Epidermal melanocyte (primary cell): ENCODE measurements around the gene ADAM12.

Source experiments
- DNase-seq: peaks from one replicate; pipeline ENCODE4 v3.0.0; 2011; ENCODE audit warnings: low spot score; ENCODE audit not compliant: insufficient read length

The ADAM12 gene

DNA sequence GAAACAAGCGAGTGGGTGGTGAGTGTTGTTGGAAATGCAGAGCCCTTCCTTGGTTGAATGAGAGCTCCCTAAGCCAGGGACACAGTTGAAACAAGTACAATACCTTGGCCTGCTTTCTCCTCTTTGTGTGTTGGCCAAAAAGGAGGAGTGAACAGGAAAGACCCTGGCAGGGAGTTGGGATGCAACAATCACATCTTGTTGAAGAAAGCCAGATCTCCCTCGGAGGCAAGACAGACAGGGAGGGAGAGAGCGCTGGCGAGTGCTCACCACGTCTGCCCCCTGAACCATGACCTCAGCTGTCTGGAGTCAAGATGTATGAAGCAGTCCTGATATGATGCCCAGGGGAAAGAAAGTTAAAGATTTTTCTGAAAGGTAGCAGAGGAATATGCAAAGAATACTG is 66.8 kb downstream of the ADAM12 start:
- no peak for DNase-seq

DNA sequence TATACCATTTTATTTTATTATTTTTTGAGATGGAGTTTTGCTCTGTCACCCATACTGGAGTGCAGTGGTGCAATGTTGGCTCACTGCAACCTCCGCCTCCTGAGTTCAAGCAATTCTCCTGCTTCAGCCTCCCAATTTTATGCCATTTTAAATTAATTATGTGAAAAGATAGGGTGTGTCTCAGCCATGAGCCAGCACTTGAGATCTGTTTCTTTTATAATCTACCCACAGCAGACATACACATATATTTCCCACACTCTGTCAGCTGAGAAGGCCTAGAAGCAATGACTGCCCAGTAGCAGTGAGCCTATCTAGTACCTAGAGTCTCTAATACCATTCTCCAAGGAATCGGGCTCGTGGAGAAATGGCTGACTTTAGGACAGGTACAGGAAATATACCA is 70.5 kb downstream of the ADAM12 start:
- DNase-seq: no peak

DNA sequence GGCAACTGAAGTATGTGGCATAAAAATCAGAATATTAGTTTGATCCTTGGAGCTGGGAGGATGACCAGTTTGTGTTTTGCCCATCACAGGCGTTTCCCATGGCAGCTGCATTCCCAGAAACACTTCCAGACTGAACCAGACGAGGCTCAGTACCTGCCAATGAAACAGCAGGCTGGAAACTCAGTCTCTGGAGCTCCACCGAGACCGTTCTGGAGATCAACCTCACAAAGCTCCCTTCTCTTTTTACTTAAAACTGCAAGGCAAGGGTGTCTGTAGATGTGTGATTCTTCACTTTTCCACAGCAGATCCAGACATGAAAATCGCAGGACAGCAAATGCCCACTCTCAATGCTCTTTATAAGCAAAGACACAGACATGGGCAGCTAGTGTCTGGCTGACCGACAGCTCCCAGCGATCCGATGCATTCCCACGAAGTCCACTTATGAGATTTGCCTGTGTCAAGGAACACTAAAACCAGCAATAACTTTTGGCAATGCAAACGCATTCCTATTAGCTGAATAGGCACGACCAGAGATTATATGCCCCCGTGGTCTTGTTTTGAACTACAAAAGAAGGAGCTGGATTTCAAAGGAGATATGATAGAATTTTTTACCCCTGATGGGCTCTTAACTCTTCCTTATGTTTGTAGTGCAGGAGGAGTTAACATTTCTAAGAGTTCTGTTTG is 72.6 kb downstream of the ADAM12 start:
- no peak for DNase-seq

DNA sequence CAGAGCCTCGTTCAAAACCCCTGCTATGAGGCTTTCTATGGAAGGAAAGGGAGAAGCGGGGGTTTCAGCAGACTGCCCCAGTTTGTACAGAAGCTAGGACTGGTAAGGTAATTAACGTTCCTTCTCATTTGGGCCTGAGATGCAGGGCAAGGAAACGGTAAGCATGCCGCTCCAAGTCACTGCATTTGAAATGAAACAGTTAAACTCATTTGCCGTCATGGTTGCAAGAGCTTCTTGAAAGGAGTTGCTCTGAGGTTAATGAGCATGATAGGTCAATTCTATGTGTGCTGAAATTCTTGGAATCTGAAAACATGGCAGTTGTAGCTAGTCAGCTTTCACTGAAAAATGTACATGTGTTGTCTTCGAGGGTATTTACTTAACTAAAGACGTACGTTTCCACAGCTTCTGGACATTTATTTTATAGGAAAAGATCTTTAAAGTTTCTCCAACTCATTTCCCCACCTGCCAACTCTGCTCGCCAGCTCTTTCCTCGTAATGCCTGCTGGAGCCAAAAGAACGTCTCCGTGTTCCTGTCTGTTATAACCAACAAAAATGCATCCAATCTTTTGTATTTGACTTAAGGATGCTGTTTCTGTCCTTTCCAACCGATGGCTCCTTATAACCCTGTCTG is 73.3 kb downstream of the ADAM12 start:
- DNase-seq: no peak

DNA sequence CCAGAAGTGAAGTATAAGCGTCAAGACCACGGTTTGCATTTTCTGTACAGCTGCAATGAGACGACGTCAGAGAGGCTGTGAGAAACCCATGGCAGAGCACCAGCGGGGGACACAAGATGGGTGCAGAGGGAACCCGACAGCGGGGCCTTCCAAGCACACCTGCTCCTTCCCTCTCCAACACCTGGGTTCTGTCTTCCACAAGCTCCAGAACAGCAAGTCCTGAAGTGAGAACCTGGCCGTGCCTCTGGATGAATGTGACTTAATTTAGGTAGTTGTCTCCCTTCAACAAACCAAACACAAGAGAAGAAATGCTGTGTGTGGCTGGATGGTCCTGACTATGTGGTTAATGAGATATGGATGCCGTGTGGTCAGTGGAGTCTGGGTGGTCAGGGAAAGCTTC is 76.1 kb downstream of the ADAM12 start:
- no peak for DNase-seq

DNA sequence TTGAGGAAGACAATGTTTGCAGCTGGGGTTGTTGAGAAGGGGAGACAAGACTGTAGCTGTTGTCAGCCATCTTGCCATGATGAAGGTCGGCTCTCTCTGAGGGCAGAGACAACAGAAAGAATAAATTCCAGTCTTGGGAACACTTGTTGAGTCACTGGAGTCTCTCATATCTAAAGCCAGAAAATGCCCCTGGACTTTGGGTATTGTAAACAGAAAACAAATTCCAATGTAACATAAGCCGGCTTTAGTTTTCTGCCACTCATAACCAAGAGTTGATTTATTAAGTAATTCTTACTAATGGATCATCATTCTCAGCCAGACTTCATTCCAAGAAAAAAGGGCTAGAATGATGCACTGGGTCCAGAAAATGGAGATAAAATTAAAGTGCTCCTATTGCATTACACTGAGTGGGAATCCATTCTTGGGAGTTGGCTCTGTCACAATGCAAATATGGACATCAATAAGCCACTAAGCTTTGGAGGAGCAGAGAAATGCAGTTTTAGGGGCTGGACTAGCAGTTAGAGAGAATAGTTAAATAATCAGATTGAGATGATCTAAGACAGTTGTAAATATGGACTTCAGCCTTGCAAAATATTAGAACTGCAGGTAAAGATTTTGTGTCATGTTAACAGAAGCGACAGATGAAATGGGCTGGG is 78.9 kb downstream of the ADAM12 start:
- no peak for DNase-seq

DNA sequence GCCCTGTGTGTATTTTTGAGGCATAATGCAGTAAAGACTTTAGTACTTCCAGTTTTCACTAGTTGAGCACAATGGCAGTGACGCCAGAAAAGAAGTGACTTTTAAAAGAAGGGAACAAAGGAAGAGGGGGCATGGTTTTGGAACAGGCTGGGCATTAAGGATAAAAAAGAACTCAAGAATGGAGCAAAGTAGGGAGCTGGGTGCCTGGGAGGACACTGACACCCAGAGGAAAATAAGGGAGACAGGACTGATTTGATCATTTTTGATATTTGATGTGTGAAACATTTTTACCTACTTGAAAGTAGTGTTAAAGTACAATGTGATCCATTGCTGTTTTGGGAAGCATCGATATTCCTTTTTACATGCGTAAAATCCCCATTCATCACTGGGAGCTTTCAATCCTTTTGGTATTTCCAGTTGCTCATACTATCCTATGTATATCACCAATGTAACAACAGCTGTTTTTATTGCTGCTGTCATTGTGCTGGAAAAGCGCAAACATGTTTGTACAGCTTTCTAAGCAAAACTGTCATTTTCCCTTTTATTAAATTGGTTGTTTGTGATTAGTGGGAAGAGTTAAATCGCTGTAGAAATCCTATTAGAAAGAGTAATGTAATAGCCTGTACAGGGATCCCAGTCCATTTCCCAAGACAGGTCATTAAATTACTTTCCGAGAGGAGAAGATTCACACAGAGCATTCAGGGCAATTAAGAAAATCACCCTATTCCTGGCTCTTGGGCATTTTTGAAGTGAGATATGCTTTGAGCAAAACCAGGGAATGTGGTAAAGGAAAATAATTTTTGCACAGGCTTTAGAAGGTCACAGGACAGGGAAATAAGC is 85.2 kb downstream of the ADAM12 start:
- no peak for DNase-seq

DNA sequence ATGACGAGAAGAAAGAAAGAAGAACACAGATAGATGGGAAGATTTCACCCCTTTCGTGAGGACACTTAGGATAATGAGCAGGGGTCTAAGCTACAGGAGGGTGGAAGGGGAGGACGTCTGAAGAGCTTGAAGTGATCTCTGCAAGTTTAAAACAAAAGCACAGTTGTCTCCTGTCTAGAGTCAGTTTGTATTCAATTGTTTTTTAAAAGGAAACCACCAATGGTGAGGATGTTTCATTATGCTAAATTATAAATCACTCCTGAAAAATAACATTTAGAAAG is 85.9 kb downstream of the ADAM12 start:
- DNase-seq: no peak

DNA sequence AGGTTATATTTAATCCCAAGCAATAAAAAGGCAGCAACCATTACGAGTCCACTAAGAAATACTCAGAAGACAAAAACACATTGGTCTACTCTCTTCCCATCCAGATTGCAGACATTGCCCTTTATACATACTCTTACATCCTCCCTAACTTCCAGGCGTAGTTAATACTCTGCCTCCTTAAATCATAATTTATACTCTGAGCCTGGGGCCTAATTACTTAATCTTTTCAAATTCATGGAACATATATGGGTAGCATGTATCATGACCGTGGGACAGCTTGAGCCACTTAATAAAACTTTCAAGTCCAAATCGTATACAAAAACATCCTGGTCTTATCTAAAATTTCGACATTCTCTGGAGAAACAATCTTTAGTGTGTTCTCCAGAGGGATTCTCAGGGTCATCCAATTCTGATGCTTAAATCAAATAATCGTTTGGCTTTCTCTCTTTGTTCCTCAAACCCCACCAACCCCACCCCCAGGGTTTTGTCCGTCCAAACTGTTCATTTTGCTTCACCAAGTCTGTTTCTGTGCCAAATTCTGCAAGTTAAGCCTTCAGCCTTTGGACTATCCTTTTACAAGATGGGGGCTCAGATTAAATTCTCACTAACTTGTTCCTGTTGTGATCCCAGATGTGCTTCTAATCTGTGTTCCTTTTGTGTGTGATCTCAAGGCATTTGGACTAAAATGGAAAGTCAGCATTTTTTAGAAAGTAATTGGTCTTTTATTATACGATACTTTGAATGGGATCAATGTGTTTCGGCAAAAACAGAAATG is 86.4 kb downstream of the ADAM12 start:
- DNase-seq: no peak

DNA sequence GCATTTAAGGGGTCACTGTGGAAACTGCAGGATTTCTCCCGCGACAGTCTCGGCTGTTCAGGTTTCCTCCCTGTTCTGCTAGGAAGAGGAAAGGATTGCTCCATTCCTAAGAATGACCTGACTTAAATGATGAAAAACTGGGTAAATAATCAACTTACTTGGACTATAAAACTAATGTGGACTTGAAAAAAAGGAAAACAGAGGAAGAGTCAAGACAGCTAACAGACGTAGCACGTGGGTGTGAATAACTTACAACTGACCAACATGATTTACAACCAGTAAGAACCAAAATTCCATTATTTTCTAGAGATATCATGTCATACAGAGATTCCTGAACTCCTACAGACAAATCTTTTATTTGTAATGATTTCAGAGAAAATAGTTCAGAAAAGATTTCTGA is 93.8 kb downstream of the ADAM12 start:
- no peak for DNase-seq

DNA sequence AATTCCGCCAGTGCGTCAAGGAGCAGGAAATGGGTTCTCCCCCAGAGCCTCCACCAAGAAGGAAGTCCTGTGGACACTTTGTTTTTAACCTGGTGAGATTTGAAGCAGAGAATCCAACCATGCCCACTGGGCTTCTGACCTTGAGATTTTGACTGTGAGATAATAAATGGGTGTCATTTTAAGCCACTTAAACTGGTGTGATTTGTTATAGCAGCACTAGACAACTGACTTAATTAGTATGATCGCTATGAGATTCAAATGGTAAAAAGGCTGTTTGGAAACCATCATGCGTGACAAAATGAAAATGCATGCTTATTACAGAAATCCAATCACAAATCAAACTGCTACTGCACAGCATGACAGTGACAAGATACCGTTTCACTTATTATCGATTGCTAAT is 98.0 kb downstream of the ADAM12 start:
- no peak for DNase-seq

DNA sequence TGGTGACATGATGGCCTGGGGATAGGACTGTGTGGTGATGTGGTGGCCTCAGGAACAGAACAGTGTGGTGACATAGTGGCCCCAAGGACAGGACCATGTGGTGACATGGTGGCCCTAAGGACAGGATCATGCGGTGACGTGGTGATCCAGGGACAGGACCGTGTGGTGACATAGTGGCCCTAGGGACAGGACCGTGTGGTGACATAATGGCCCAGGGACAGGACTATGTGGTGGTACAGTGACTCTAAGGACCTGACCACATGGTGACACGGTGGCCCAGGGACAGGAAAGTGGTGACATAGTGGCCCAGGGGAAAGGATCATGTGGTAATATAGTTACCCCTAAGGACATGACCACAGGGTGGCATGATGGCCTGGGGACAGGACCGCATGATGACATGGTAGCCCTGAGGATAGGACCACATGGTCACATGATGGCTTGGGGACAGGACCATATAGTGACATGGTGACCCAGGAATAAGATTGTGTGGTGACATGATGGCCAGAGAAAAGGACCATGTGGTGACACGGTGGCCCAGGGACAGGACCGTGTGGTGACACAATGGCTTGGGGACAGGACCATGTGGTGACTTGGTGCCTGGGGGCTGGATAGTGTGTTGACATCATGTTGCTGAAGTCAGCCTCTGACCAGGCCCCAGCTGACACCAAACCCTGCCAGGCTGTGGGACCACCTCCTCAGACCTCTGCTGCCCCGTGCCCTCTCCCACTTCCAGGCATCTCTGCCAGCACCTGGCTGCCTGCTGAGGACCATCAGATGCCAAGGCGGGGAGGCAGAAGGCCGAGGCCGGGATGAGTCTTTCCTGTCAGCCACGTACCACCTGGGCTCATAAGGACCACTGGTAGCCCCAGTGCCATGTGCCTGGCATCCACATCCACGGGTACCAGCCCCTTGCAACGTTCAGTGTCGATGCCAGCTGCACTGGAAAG is 99.5 kb downstream of the ADAM12 start:
- DNase-seq: no peak

DNA sequence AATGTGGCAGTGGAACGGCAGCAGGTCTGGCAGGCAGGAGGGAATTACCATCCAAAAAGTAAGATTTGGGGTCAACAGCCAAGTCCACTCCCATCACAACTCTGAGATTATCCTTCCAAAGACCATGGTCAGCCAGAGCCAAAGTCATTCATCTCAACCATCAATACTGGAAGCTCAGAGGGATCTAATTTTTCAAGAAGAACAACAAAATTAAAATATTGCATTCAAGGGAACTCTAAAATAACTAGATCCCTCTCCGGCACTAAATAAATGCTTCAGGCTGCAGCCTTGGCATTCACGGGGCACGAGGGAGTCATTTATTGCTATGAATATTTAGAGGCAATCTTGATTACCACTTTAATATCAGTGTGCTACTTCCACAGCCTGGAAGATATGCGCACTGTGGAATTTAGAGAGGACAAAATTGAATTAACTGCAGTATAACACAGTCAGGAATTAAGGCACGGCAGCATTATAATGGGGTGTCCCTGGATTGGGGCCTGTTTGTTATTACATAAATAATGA is 102.0 kb downstream of the ADAM12 start:
- DNase-seq: no peak

DNA sequence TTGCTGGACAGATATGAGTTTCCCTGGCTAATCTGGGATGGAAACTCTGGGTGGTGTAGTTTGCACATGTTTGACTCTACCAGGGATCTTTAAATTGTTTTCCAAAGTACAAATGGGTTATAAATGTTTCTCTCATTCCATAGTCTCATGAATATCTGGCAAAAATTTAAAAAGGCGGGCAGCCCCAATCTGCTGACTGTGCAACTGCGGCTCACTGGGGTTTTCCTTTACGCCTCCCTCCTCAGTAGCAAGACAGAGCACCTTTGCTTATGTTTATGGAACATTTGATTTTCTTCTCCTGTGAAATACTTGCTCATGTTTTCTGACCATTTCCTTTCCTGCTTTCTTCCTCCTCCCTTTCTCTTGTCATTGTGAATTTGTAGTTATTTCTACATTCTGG is 105.0 kb downstream of the ADAM12 start:
- DNase-seq: no peak

DNA sequence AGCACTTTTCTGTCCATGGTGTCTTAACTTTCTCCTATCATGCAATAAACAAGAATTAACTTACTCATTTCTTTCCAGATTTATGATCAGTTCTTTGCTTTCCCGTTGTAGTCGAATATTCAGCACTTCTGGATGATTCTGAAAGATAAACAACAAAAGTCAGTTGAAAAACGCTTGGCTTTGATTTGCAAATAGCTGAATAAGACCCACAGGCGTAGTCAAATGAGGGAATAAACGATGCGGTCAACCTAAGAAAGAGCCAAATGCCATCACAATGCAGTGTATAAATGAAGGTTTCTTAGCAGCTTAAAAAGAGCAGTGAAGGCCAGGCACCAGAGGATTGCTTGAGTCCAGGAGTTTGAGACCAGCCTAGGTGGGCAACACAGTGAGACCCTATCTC is 109.4 kb downstream of the ADAM12 start:
- DNase-seq: no peak

DNA sequence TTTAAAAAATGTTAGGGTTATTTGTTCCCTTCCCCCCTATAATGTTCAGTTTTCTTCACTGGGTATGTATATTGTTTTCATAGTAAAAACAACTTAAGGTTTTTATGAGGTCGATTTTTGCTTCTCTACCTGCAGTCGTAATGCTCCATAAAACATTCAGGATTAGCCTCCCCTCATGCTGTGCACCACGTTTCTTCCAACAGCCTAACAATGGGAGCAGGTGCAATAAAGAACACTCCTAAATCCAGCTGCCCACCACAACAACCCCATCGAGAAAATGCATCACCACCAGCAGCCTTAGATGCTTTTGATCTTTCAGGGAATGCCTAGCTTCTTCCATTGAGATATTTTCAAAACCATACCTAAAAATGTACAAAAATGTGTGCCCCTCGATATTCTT is 111.1 kb downstream of the ADAM12 start:
- DNase-seq: no peak

DNA sequence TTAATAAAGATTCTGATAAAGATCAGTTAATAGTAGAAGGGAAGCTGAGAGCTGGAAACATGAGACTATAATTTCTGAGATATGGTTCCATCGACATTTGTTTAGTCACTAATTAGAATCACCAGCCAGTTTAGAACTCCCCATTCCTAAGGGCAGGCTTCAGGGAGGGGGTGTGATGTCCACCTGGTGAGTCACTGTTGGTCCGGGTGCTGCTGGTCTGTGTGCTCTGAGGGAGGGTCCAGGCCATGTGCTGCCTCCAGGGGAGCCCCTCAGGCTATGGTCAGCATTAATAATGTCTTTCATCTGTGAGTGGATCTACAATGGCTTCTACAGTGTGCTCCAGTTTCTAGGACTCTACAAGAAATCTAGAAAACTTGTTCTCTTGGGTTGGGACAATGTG is 115.8 kb downstream of the ADAM12 start:
- DNase-seq: no peak

DNA sequence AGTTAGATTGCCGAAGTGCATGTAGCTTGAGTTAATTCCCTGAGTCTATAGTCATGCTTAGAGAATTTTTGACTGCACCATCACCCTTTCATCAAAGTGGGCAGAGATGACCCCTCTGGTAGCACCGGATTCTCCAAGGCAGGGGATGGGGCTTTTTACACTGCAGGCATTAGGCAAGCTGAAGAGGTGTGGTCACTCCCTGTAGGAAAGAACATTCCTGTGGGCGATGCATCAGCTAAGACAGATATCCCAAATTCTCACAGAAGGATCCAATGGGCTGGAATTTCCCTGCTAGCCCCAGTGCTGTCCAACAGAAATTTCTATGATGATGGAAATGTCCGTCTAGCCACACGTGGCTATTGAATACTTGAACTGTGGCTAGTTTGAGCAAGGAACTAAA is 118.2 kb downstream of the ADAM12 start:
- DNase-seq: no peak

DNA sequence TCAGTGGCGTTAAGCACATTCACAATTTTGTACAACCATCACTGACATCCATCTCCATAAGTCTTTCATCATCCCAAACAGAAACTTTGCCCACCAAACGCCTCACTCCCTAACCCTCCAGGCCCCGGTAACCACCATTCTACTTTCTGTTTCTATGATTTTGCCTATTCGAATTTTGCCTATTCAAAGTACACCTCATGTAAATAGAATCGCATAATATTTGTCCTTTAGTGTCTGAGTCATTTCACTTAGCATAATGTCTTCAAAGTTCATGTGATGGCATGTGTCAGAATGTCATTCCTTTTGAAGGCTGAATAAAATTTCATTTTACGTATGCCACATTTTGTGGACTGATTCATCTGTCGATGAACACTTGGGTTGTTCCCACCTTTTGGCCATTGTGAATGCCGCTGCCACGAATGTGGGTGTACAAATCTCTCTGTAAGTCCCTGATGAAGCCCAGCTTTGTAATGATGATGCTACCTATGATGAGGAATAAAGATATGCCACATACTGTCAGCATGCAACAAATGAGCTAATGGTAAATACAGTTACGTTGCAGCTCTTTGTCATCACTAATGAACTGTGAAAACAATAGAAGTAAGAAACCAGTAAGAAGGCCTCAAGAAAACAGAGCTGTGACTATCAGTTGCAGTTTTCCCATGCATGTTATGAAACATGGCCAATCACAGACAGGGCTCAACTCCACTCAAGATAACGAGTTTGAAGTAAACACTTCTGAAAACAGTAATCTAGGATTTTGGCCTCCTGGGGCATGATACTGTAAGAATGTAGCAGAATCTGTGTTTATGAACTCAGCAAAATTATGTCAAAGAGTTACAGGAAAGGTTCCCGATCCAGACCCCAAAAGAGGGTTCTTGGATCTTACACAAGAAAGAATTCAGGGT is 120.0 kb downstream of the ADAM12 start:
- DNase-seq: no peak
